Hematopoietic multipotent progenitor cell treated with erythropoietin and hydrocortisone succinate and interleukin-3 and kit ligand, for 4 days (in vitro differentiated cells): ENCODE data around the gene PIR.

Experiments
- DNase-seq: peaks from one replicate; pipeline ENCODE4 v3.0.0-alpha.2; 2015

The PIR gene

DNA sequence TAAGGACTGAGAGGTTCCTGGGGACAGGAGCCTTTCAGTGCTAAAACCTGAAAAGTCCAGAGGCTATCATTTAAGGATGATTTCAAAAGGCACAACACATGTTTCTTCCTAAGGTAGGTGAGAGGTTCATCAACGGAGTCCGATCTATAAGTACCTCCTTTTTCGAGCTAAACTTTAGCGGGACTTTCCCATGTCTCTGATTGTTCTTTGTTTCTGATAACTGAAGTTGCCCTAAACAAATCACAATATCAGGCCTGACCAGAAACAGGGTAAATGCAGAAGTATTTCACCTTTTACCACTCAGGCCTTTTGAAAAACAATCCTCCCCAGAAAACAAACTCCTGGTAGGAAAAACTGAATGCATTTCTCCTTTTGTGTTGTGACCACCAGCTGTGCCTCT lies 17.6 kb downstream of the PIR start:
- DNase-seq: no peak

DNA sequence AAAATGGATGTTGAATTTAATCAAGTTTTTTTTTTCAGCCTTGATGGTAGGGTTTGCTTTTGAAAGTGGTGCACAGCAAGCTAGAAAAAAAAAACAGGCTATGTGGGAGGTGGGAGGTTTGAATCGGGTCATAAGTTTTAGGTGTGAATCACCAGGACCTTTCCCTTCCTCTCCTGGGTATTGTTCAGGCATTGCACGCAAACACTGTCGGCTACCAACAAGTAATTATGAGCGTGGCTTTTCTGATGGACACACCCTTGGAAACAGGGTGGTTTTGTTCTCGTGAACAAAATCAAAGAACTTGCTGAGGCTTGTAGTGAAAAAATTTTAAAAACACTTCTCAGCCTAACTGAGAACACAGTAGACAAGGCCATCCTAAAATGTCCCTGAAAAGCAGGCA lies 18.1 kb downstream of the PIR start:
- no peak for DNase-seq

DNA sequence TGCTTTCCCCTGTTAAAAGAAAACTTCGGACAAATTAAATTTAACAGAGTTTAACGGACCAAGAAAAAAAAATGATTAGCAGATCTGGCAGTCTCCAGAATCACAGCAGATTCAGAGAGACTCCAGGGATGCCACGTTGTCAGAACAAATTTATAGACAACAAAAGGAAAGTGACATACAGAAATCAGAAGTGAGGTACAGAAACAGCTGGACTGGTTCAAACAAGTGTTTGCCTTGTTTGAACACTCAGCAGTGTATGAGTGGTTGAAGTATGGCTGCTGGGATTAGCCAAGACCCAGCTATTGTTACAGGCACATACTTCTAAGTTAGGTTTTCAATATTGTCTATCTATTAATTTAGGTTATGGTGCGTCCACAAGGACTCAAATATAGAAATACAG lies 19.1 kb downstream of the PIR start:
- no peak for DNase-seq

DNA sequence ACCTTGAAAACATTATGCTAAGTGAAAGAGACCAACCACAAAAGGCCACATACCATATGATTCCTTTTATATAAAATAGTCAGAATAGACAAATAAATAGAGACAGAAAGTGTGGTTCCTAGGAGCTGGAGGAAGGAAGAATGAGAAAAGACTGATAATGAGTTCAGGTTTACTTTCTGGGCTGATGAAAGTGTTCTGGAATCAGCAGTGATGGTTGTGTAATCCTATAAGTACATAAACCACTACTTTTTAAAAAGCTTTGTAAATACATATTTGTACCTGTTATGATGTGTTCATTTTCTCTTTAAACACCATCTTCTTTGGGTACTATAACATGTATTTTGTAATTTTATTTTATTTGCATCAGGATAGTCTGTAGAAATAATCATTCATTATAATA lies 20.6 kb downstream of the PIR start:
- DNase-seq: no peak

DNA sequence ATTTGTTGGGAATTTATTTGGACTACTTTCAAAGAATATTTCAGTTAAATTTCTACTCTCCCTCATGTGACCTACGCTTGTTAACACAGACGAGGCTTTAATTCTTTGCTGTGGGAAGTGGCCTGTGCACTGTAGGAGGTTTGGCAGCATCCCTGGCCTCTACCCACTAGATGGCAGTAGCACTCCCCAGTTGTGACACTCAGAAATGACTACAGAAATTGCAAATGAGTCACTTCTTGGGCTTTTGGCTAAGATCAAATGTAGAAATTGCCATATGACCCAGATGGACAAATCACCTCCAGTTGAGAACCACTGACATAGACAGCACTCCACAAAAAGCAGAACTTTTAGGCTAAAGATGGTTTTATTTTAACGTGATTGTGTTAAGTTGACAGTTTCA lies 22.1 kb downstream of the PIR start:
- DNase-seq: peak; percentile 85

DNA sequence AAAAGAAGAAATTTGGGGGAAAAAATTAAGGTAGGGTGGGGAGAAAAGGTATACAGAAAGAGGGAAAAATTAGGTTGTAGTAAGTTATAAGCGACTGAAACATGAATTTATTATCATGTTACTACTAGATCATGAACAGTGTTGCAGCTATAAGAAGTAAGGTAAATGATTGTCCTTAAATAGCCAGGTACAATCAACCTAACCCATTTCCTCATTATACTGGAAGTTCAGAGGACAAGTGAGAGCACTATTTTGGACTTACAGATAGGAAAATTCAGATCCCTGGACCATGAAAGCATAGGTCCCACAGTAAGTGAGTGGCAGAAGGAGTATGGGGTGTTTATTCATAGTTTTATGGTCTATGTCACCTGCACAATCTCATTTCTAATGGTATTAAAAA lies 23.5 kb downstream of the PIR start:
- no peak for DNase-seq

DNA sequence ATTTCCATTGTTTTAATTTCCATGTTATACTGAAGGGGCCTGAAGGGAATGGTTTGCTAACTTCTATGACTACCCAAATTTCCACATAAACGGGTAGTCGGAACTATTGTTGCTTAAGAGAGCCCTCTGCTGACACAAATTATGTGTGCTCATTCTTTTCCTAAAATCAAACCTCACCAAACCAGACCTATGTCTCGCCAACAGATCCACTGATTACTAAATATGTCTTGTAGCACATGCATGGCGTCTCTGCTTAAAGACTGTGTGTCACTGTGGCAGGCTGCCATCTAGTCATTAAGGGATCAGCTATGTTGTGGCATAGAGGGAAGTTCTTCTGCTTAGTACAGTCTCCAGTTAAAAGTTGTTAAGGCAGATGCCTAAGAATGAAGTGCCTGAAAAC lies 25.1 kb downstream of the PIR start:
- DNase-seq: peak; percentile 69

DNA sequence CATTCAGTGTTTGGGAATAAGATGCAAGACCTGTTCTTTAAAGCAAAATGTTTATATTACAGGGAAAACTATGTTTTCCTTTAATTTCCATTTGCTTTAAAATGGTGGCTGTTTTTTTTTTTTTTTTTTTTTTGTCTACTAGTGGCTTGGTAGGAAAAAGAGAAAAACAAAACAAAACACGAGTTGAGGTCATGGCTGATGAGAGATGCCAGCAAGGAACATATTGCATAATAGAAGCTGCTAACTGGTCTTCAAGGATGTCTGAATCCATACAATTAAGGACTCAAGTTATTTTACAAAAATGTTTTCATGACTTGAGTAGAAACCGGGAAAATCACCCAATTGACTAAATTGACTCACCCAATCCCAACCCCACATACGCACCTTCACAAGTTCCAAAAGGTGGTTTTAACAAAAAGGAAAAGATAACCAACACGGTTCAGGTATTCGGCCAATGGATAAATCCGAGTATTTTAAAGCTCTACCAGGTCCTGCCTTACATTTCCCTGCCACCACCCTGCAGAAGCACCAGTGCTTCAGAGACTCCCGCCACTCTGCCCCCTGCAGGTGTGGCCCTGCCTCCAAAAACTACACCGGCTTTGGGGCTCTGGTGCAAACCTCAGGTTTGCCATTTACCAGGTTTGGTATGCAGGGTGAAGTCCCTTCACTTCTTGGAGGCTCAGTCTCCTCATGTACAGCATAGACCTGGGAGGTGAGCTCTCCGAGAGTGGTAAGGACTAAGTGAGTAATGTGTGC lies 27.1 kb downstream of the PIR start:
- DNase-seq: peak; percentile 22

DNA sequence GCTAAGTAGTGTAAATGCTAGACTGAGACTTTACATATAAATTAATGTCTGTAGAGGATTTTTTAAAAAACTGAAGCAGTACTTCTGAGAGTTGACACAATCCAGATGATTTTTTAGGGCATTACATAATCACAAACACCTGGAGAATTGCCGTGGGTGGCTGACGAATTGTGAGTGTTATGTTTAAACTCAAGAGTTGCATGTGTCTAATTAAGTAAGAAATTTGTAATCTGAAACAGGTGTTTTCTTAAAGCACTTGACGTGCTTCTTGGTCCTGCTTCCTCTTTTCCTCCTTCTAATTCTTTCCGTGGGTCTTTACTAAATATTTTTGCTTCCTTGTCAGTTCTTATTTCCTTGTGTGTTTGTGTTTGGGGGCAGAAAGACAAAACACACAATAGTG lies 27.8 kb downstream of the PIR start:
- DNase-seq: peak; percentile 8

DNA sequence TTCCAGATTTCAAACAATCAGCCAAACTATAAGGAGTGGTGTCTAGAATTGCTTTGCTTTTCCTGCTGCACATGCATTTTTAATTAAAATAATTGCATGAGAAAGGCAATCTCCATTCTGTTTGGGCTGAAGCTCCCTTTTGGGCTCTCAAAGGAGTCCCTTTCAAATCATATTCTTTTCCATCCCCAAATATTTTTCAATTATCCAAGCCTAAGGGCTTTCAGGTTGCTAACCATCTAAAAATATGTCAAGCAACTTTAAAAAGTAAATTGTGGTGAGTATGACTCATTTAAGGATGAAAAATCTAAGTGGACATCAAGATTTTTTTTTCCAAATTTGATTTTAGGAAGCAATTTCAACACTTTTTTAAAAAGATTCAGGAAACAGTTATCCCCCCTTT lies 28.4 kb downstream of the PIR start:
- DNase-seq: no peak

DNA sequence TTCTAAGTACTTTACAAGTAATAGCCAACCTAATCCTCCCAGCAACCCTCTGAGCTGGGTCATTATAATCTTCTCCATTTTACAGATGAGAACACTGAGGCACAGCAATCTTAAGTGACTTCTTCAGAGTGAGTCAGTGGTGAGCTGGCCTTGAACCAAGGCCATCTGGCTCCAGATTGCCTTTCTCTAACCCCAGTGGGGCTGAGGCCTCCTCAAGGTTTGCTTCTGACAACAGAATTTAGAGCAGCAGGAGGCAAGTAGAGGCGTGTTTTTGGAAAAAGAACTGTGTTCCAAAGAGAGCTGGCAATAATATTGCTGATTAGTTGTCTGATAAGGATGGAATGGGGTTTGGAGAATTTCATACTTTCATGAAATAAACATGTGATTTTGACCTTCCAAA lies 41.2 kb downstream of the PIR start:
- DNase-seq: no peak

DNA sequence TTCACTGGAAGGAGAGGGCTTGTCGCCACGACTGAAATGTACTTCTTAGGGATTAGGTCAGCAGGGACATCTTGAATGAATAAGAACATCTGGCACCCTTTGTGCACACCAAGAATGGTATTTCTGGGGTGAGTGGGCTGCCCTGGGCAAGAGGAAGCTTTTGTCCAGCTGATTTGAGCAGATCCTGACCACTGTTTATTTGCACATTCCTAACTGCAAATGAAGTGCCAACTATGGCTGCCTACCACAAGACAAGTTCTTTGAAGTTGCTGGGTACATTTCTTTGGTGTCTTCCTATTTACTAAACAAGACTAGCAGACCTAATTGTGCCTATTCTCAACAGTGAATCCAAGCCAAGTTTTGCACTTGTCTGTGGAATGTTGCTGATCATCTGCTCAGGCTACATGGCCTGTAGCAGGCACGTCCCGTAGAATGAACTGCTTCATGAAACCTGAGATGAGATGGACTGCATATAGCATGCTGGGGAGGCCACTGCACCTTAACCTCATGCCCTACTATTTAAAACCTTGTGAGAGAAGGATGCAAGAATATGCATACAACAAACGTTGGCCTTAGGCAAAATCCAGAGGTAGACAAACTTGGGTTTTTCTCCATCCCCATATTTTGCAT lies 45.0 kb downstream of the PIR start:
- no peak for DNase-seq

DNA sequence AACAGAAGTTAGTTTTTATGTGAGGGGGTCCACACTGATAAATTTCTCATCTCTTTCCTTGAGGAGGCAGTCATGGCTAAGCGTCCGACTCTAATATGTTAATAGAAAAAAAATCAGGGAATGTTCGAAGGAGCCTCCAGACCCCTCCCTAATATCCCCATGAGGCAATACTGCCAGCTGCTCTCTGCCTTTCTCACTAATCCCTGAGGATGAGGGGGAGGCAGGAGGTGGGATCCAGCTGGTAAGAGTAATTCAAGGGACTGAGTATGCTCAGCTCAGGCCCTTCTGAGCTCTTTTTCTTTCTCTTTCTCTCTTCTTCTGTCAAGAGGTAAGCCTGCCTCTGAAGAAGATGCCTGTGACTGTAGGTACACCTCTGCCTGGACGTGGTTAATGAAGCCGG lies 51.7 kb downstream of the PIR start:
- no peak for DNase-seq

DNA sequence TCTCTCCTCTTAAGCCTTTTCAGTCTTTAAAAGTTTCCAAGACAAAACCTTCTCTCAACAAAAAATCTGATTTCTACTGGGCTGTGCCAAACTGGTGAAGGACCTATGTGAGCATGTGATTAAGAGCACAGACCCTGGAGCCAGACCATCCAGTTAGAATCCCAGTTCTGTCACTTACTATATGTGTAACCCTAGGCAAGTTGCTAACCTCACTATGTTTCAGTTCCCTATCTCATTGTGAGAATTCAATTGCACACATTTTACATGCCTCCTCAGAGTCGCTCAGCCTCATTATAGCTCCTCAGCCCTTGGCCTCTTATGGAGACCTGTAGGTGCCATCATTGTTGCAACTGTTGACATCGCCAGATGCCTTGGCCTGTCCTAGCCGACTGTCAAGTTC lies 54.8 kb downstream of the PIR start:
- no peak for DNase-seq

DNA sequence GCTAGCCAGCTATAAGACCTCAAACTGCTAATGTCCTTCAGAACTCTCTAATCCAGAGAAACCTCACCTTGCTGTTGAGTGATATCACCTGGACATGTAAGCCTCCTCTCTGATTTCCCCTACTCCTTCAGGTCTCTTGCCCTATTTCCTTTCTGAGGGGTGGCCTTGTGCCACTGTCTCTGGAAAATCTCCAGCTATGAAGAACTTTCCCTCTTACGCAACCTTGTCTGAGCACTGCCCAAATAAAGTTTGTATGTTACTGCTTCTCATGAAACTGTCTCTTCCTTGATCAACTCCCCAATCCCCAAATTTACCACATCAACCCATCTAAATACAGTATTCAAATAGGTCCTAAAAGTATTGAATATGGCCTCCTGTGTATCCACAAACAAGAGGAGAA lies 55.4 kb downstream of the PIR start:
- DNase-seq: no peak

DNA sequence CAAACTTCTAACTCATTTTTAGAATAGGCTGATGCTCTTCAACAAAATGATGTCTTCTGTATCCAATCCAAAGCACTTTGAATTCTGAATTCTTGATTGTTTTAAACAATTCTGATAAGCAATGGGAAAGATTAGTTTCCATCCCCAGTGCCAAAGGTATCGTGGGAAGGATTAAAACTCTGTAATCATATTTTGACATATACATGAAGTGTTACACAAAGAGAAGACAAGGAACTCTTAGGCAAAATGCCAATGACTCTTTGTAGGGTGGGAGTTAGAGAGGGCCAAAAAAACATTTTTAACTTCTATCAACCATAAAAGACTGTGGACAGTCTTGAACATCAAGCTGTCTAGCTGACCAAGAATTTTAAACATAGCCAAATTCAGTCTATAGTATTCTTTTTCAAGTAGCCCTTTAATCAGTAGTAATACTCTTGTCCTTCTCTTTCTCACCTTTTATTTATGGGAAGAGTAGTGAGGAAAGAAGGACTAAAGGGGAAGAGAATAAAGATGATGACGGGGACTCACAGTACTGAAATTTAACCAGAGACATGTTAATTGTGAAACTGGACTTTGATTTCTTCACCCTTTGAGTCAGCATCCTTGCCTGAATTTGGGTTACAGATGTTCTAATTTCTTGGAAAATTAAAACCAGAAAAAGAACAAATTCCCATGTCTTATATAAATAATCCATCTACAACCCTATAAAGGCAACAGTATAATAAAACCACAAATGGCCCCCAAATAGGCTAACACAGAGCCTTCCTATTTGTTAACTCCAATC lies 57.1 kb downstream of the PIR start:
- no peak for DNase-seq

DNA sequence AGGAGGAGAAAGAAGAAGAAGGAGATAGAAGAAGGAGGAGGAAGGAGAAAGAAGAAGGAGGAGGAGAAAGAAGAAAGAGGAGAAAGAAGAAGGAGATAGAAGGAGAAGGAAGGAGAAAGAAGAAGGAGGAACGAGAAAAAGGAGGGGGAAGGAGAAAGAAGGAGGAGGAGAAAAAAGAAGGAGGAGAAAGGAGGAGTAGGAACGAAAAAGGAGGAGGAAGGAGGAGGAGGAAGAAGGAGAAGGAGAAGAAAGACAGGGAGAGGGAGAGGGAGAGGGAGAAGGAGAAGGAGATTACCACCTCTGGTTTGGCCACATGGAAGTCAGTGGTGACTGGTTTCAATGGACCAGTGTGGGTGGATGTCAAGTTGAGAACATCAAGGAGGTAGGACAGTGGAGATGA lies 58.9 kb downstream of the PIR start:
- no peak for DNase-seq

DNA sequence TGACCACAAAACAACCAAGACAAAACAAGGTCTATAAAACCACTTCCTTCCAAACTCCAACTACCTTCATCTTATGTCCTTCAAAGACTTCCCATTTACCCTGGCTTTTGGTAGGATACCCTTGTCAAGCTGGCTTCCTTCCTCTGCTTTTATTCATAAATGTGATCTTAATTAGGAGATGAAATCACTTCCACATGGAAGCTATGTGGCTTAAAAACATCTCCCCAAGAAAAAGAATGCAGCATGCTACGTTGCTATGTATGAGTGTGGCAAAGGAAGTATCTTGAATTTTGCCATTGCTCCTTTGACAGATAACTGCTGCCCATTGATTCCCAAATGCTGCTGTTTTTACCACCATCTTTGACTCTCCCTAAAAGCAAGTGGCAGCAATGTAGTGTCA lies 62.5 kb downstream of the PIR start:
- no peak for DNase-seq

DNA sequence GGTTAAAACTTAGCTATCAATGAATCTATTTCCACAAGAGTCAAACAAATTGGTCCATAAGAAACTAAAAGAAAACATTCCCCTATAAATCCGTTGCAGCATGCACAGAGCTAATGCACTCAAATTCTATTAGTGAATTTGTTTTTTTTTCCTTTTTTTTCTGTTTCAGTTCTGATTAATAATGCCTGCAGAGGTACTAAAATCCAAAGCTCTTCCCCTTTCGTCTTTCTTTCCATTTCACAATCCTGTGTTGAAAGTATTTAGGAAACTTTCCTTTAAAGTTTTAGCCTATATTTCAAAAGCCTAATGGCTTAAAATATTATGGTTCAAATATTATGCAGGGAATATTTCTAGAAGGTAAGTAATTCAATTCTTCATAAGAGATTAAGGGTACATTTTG lies 63.1 kb downstream of the PIR start:
- DNase-seq: no peak

DNA sequence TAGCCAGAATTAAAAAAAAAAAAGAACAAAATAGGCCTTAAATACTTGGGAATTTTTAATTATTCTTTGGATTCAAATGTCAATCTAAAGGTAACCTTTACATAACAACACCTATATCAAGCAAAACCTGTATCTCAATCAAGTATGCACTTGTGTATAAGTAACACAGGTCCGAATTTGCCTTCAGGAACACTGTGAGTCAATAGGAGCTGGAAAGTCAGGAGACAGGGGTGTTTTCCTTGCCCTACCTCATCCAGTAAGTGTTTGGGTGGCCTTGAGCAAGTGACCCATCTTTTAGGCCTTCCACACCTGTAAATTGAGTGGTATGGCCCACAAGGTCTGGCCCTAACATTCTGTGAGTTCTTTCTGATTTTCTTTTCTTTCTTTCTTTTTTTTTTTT lies 68.1 kb downstream of the PIR start:
- DNase-seq: no peak

DNA sequence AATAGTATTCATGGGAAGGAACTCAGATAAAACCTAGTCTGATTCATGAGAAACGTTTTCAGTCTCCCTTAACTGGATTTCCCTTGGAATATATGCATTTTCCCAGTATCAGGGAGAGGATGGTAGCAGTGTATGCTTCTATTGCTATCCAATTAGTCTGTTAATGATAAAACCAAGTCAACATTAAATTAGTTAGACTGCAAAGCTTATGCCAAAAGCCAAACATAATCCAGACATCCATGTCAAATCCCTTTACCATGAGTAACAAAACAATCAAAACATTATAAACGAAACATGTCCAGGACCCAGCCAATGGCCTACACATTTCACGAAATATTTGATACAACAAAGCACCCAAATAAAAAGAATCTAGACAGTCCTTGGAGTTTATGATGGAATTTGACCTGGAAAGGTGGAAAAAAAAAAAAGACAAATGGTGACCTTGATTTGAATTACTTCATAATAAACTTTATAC lies 74.4 kb downstream of the PIR start:
- no peak for DNase-seq

DNA sequence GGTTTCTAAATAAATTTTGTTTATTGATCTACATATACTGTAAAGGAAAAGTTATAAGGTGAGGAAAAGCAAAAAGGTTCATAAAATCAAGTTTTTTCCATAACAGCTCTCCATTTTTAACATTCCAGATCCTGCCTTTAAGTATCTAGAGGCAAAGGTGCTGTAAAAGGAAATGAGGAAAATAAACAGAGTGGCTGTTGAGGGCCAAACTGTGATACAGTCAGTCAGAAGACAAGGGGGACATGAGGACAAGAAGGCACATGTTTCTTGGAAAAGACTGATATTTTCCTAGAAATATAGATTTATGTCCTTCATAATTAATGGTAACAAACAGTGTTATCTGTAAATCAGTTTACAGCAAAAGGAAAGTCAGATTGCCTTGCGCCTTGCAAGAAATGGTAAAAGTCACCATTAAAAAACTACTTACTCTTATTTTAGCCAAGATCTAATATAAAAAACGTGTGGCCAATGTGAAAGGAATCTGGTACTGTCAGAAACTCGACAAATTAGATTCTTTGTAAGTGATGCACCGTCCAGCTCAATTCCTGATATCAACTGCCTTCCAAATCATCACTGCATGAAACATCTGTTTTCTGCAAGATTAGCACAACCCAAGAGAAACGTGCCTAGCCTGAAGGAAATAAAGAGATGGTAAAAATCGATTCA lies 75.0 kb downstream of the PIR start:
- DNase-seq: no peak

DNA sequence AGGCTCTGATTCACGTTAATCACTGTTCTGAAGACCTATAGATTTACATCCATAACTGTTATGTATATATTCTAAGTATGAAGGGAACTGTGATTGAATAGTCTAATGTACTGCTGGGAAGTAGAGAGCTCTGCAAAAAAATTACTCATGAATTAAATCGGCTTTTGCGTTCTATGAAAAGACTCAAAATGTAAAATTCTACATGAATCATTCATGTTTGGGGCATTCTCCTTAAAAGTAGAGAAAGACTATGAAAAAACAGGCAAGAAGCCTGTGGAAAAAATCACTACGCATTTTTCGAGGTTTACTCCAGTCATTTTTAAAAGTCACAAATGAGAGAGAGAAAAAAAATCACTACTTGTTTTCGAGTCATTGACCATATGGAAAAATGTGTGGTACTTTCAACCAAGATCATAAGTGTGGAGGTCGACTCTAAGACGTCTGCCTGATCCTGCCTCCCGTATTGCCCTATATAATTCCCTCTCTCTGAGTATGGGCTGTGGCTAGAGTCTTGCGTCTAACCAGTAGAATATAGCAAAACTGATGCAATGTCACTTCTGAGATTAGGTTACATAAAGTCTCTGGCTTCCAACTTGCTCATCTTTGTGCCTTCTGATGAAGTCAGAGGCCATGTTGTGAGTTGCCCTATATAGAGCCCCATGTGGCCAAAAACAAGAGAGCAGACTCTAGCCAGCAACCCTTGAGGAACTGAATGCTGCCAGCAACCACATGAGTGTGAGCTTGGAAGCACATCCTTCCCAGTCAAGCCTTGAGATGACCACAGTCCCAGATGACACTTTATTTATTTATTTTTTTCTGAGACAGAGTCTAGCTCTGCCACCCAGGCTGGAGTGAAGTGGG lies 76.8 kb downstream of the PIR start:
- DNase-seq: peak; percentile 14
